Stimulated activated CD8-positive, alpha-beta memory T cell treated with anti-CD3 and anti-CD28 coated beads, Interleukin-7, amount 100 ng/mL, for 48 hours (primary cell): ENCODE measurements around the gene PRM1.

Experiments
- DNase-seq, 2 donors: peaks; one replicate each; pipeline ENCODE4 v3.0.0-alpha.2; 2020; ENCODE audit warnings: low read depth in 1 of 2; ENCODE audit errors: extremely low read depth in 1 of 2

The PRM1 gene

DNA sequence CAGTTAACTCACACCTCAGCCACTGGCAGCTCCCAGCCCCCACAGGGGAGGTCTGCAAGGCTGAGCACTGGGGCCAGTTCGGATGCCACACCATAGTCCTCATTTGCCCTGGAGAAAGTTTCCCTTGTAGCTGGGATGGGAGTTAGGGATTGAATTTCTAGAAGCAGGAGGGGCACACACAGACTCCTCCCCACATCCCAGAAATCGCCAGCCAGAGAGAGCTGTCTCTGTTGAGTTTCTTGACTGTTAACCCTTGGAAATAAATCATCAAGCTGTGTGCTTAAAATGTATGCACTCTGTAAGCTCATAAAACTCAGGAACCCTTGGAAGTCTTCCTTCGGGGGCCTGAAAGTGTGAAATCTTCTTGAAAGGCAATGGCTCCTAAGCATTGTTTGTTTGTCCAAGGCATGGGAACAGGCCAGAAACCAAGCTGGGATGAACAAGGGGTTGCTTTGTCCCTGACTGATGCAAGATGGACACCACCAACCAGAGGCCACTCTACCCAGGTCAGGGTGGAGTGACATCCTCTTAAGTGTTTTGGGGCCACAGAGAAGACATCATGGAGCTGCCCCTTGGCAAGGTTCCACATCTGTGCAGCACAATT, 7.3 kb downstream of the PRM1 start:
- DNase-seq, result no peak

GRCh38 chr16:11272921-11273720, 8.0 kb downstream of the PRM1 start, which contains the start of gene PRM3:
PRM3 (minus strand) TSS chr16:11273629; CDS start chr16:11273595, 34 bp downstream.
- no peak for DNase-seq

DNA sequence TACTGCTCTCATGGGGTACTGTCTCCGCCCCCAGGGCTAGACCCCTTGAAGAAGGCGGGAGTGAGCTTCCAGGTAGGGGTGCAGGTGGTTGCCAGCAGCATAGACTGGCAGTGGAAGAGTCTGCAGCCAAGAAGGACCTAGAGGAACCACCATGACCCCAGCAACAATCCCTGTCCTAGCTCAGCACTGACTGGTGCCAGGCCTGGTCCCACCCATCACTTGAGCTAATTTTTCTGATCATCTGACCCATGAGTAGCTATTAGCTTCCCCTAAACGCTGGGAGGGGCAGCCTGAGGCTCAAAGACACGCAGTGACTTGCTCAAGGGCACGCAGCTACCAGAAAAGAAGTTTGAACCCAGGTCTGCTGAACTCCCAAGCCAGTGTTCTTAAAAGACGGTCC, 8.6 kb downstream of the PRM1 start:
- no peak for DNase-seq

GRCh38 chr16:11271610-11272009, 9.5 kb downstream of the PRM1 start:
- DNase-seq, result no peak

- DNase-seq, result no peak
These were observed 10.4 kb downstream of the PRM1 start for GRCh38 chr16:11270602-11271162.

DNA sequence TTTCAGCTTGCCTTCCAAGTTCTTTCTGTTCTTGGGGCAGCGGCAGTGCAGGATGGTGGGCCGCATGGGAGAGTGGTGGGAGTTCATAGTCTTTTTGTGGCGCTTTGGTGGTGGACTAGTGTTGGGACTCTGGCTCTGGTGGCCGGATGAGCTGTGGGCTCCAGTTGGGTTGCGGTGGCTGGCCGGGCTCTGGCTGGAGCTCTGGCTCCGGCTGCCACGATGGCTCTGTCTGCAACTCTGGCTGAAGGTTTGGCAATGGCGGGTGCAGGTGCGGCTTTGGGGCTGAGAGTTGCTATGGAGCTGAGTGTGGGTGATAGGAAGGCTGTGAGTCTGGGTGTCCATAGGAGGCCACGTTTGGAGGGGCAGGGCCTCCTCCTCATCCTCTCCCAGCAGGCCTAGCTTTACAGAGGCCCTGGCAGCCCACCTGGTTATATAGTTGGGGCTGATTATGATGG, 12.2 kb downstream of the PRM1 start, which contains the start of gene TNP2:
Gene TNP2, minus strand, starts transcription at position 405 of the 455 bp plus-strand sequence. Its CDS starts 63 bp downstream, at position 342.
- DNase-seq, result no peak

- DNase-seq, result no peak
These were observed 16.0 kb downstream of the PRM1 start for GRCh38 chr16:11265124-11265523.

- no peak for DNase-seq
These were observed 16.8 kb downstream of the PRM1 start for GRCh38 chr16:11264155-11264832.

- peak in 1 of 2 donors; percentile 70 for DNase-seq
These were observed 17.4 kb downstream of the PRM1 start for GRCh38 chr16:11263737-11264136.

- DNase-seq, result no peak
These were observed 18.2 kb downstream of the PRM1 start for GRCh38 chr16:11262915-11263314.

GRCh38 chr16:11260596-11260966, 20.5 kb downstream of the PRM1 start:
- no peak for DNase-seq

DNA sequence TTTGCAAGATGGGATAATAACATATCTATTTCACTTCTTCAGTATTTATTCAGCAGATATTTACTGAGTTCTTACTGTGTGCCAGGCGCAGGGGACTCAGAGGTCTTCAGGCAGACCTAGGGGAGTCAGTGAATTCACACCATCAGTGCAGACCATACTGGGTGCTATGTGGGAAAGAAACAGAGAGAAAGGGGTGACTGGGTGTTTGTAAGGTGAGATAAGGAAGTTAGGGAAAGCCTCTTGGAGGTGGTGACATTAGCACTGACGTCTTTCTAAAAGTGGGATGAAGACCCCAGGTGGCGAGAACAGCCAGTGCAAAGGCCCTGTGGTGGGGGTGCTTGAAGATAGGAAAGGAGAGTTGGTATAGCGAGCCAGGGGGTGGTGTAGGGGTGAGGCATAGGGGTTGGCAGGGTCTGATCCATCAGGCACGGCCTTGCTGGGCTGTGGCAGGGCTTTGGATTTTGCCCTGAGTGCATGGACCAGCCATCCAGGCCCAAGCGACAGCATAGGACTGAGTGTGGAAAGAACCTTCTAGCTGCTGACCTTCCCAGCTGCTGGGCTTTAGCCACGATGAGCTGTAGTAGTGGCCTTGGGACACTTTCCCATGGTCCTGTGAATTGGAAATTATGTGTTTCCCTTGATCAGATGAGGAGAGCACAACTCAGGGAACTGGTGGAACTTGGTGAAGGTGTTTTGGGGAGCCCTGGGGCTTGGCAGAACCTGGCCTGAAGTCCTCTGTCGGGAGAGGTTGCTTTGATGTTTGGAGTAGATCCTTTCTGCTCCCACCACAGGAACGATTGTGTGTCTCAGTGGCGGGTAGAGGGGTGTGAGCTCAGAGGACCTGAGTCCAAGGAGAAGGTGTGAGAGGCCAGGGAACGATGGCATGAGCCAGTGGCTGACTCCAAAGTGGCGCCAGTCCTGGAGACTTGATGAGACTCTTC, 21.2 kb downstream of the PRM1 start:
- DNase-seq, result no peak

DNA sequence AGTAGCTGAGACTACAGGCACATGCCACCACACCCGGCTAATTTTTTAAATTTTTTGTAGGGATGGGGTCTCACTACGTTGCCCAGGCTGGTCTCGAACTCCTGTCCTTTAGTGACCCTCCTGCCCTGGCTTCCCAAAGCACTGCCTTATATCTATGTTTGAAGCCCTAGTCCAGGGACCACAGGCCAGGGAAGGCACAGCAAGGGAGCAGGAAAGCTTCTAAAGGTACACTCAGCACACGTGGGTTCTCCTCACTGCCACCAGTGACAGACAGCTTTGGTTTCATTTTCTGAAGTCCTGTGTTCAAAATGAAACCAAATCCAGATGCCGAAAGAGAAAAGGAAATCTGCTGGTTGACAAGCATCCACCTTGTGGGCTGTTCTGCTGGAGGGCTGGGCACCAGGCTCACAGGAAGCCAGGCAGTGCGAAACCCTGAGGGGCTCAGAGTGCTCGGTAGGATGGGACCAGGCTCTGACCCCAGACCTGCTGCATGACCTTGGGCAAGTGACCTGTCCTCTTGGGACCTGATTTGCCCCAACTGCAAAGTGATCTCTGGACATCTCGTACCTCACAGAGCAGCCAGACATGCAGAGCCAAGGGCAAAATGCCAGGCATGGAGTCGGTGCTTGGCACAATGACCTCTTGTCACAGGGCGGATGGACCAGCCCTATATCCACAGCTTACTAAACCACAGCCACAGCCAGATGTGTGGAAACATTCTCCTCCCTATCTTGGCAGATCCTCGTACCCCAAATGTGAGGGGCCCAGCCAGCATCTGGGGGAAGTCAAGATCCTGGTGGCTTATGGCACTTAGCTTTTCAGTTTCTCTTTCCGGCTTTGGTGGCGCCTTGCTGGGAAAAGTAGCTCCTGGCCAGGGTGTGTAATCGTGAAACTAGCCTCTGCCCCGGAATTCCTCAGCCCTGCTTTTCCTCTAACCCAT, 22.3 kb downstream of the PRM1 start:
- DNase-seq, result no peak

DNA sequence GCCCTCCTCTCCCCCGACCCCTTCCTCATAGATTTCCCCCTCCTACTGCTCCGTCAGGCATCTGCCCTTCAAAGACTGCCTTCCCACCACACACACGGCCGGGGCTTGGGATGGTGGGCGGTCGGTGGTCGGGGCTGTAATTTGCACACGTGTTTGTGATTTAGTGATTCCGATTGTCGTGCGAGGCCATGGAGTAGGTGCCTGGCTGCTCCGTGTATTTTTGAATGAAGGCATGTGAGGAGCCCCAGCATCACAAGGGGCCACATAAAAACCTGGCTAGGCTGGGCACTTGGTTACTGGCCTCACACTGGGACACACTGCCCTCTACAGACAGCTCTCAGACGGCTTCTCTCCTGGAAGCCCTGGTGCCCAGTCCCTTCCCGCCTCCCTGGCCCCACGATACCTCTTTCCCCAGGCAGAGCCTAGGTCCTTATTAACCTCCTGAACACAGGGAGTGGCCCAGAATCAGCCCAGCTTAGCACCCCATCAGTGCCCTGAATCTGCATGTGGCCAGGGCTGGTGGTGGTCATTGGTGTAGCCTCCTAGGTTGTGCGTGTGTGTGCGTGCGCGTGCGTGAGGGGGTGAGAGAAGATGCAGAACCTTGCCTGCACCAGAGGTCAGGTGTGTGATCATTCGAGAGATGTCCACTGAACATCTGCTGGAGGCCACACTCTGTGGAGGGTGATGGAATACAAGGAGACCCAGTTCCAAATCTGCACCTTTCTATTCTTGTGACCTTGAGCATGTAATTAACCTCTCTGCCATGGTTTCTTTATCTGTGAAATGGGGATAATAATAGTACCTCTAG, 23.8 kb downstream of the PRM1 start:
- peak in 1 of 2 donors; percentile 53 for DNase-seq

DNA sequence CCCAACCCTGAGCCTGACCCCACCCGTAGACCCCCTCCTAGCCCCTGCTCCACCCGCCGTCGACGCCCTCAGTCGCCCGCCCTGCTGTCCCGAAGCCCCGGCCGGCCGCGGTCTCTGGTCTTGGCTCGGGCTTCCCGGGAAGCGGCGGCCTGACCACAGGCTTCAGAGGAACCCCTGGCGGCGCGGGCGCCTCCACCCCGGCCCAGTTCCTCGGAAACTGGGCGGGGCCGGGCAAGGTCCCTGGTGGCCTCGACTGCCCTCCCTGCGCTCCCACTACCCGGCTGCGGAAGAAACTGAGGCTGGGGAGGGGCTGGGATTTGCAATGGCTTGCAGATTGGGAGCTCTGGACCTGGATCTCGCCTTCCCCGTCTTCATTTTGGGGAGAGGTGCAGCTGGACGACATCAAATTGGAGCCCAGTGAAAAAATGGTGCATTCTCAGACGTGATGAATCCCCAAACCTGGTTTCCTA, 24.4 kb downstream of the PRM1 start:
- DNase-seq, result peak in 1 of 2 donors; percentile 62

DNA sequence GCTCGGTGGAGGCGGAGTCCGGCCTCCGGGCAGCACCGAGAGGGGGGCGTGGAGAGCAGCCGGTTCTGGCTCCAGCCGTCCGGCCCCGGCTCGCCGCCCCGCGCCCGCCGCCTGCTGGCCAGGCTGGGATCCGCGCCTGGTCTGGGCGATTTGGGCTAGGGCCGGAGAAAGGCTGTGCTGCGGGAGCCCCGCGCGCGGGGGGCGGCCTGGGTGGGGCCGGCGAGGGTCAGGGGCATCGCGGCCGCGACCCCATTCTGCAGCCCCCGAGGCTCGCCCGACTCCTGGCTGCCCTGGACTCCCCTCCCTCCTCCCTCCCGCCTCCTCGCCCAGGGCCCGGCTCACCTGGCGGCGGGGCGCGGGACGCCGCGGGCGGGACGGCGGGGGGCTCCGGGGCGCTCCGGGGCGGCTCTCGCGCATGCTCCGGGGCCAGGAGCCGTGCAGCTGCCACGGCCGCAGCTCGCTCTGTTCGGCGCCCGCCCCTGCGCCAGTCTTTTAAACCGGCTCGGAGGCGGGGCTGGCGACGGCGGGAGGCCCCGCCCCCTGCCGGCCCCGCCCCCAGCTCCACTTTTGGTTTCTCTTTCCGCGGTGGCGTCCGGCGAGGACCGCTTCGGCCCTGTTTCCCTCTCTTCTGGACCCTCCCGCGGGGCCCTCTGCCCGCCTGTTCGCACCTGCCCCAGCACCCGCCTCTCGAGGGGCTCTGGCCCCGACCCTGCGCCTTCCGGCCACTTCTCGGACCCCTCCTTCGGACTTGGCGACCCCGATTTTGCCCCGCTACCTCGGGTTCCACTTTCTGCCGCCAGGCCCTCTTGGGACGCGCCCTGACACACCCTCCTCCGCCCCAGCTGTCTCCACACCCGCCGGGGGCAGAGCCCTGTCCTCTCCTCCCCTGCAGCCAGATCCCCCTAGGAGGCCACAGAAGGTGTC, 25.1 kb downstream of the PRM1 start, which contains the start of gene SOCS1:
Gene SOCS1, minus strand, starts transcription at position 468 of the 924 bp plus-strand sequence. CDS start 726 bp downstream, outside the sequence.
- peak; percentile 64 to 80 for DNase-seq
